Transverse colon (tissue), 4 donors: ENCODE measurements around the gene AMBP. TPM values are rescaled to one million over a fixed set of nuclear protein-coding genes. Genes with fewer than 3 reads are reported as not detected.

Experiments used
- DNase-seq: peaks from one replicate; pipeline ENCODE4 v3.0.0-alpha.2; 2019
- H3K27ac ChIP-seq, 4 donors: fragments of 200-600 bp; sonication (generic); 2 replicates each; pipeline ENCODE4 v1.5.1; 2016 to 2018; ENCODE audit warnings: inconsistent platforms in 4 of 4
- H3K27me3 ChIP-seq: fragments of 200-600 bp; sonication (generic); 2 replicates; pipeline ENCODE4 v1.5.1; 2017; ENCODE audit warnings: inconsistent platforms
- H3K36me3 ChIP-seq, 4 donors: fragments of 200-600 bp; sonication (generic); 2 replicates each; pipeline ENCODE4 v1.5.1; 2017 to 2019; ENCODE audit warnings: inconsistent platforms in 4 of 4
- H3K4me1 ChIP-seq, 4 donors: fragments of 200-600 bp; sonication (generic); 2 replicates each; pipeline ENCODE4 v1.5.1; 2017 to 2020; ENCODE audit warnings: inconsistent platforms in 4 of 4
- H3K4me3 ChIP-seq, 4 donors: fragments of 200-600 bp; sonication (generic); 1 replicate in 1 of 4; 2 replicates in 3 of 4; pipeline versions ENCODE4 v1.5.1 to v1.6.1; 2017 to 2019; ENCODE audit warnings: inconsistent platforms in 4 of 4
- H3K9me3 ChIP-seq, 2 donors: fragments of 200-600 bp; sonication (generic); 2 replicates each; pipeline ENCODE4 v1.5.1; 2017 to 2019; ENCODE audit warnings: inconsistent platforms in 2 of 2
- EP300 ChIP-seq: sonication (generic); formaldehyde crosslinking; IDR thresholded peaks from one replicate; pipeline ENCODE4 v1.6.1; 2017; ENCODE audit warnings: antibody characterized with exemption, low read depth
- POLR2A ChIP-seq: fragments of 450-650 bp; IDR thresholded peaks from one replicate; pipeline ENCODE4 v1.6.1; 2016; ENCODE audit warnings: antibody characterized with exemption, mild to moderate bottlenecking, moderate library complexity
- POLR2AphosphoS5 ChIP-seq, 3 donors: sonication (generic); formaldehyde crosslinking; IDR thresholded peaks; one replicate each; pipeline ENCODE4 v1.6.1; 2016; ENCODE audit warnings: antibody characterized with exemption in 3 of 3
- WGBS, 2 donors: methylation state at CpG; one replicate each; pipeline ENCODE4 v1.1.5; 2018; ENCODE audit warnings: low coverage in 1 of 2; 5-methylcytosine and 5-hydroxymethylcytosine counted together
- in situ Hi-C, 4 donors: fragments of 200-750 bp; cut with MboI; loops; one replicate each; pipeline versions ENCODE4 v1.15.0 to v1.15.1; 2017; ENCODE audit warnings: low sequenced_read_pairs in 3 of 4, low pct_ligation_motif_present in 1 of 4, low pct_unique_long_range_greater_than_20kb in 1 of 4
- intact Hi-C: fragments of 100-400 bp; cut with DNase I; formaldehyde crosslinking; loops from one replicate; pipeline ENCODE4 v1.15.1; 2023; ENCODE audit warnings: low total_unique reads
- total RNA-seq, 4 donors: library from RNA; depleted of rRNA; stranded (reverse); fragments of >200 nt; gene quantifications; one replicate each; pipeline ENCODE4 v1.1.0, GENCODE V29; 2016
- TF ChIP-seq, protein P1 (sequence below), 5 experiments: fragments of 200-600 bp in 3 of 5; fragments of 450-650 bp in 2 of 5; sonication (generic) in 3 of 5; IDR thresholded peaks; 1 replicate in 2 of 5; 2 replicates in 3 of 5; pipeline ENCODE4 v1.5.1; 2016 to 2017; ENCODE audit warnings: antibody characterized with exemption in 5 of 5, inconsistent platforms in 3 of 5, mild to moderate bottlenecking in 2 of 5, moderate library complexity in 1 of 5

AMBP gene
- total RNA-seq, 4 donors from 2014 or later, result 0.96 TPM; not detected in 3

DNA sequence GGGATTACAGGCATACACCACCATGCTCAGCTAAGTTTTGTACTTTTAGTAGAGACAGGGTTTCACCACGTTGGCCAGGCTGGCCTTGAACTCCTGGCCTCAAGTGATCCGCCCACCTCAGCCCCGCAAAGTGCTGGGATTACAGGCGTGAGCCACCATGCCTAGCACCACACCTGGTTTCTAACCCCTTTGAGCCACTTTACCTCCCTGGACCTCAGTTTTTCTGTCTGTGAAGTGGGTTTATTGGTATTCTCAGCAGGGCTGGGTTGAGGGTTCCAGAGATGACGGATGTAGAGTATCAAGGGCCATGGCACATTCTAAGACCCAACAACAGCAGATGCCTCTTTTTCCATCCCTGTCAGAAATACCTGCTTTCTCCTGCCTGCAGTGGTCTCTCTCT, 38.6 kb downstream of the AMBP start:
- Histone ChIP-seq H3K27ac (no peak overlapping the region), H3K36me3 (no peaks in the 10 kb centered on the region), H3K4me3 (no peak overlapping the region), H3K27me3 (no peaks in the 10 kb centered on the region), H3K9me3 (no peaks in the 10 kb centered on the region), H3K4me1 (no peaks in the 10 kb centered on the region)
- DNase-seq, result no peak
- WGBS, 2 donors, result 79% methylated on average over 5 of the region's 5 CpGs; no CpG with 5 or more reads in 1 of the 2 donors
- no peak for TF ChIP-seq POLR2A
- TF ChIP-seq EP300, result no peak
- TF ChIP-seq POLR2AphosphoS5 (IDR thresholded peaks at IDR 0.05), result no peak
- TF ChIP-seq, protein P1, sequence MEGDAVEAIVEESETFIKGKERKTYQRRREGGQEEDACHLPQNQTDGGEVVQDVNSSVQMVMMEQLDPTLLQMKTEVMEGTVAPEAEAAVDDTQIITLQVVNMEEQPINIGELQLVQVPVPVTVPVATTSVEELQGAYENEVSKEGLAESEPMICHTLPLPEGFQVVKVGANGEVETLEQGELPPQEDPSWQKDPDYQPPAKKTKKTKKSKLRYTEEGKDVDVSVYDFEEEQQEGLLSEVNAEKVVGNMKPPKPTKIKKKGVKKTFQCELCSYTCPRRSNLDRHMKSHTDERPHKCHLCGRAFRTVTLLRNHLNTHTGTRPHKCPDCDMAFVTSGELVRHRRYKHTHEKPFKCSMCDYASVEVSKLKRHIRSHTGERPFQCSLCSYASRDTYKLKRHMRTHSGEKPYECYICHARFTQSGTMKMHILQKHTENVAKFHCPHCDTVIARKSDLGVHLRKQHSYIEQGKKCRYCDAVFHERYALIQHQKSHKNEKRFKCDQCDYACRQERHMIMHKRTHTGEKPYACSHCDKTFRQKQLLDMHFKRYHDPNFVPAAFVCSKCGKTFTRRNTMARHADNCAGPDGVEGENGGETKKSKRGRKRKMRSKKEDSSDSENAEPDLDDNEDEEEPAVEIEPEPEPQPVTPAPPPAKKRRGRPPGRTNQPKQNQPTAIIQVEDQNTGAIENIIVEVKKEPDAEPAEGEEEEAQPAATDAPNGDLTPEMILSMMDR (IDR thresholded peaks at IDR 0.05), result no peak
- intact Hi-C loops, result loop anchor here (2.0 kb wide), 1 partner anchor 237 kb away; no protein-coding TSS in a partner anchor
- in situ Hi-C loops, result loop anchor here in 2 of 4 donors (25.0 kb wide), 2 partner anchors 177 to 227 kb away; no protein-coding TSS in a partner anchor

DNA sequence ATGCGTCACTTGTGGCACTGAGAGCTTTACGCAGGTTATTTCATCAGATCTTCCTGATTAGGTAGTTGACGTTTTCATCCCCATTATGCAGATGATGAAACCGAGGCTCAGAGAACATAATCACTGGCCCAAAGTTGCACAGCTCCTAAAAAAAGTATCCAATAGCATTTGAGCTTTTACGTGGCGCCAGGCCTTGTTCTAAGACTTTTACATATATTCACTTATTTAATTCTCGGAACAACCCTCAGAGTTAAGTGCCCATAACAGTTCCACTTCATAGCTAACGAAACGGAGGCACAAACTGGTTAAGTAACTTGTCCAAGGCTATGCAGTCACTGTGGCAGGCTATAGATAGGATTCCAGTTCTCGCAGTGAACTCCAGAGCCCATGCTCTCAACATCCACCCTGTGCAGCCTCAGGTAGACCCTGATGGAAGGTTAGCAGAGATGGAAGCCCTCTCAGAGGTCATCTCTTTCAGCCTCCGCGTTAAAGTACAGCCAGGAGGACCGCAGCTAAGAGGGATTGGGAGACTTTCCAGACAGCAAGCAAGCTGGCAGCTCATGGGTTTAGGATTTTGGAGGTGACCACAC, 39.3 kb downstream of the AMBP start:
- intact Hi-C loops, result loop anchor here (2.0 kb wide), 1 partner anchor 236 kb away; no protein-coding TSS in a partner anchor
- no peaks in the 10 kb centered on the region for H3K36me3 ChIP-seq
- 92 to 93% methylated on average over 10 to 13 of the region's 13 CpGs for WGBS, 2 donors
- H3K9me3 ChIP-seq, result no peaks in the 10 kb centered on the region
- no peak overlapping the region for H3K27ac ChIP-seq
- in situ Hi-C loops, result loop anchor here in 2 of 4 donors (25.0 kb wide), 2 partner anchors 177 to 227 kb away; no protein-coding TSS in a partner anchor
- TF ChIP-seq POLR2A (no peak), EP300 (no peak)
- no peaks in the 10 kb centered on the region for H3K4me1 ChIP-seq
- no peak overlapping the region for H3K4me3 ChIP-seq
- H3K27me3 ChIP-seq, result no peaks in the 10 kb centered on the region
- DNase-seq, result no peak

DNA sequence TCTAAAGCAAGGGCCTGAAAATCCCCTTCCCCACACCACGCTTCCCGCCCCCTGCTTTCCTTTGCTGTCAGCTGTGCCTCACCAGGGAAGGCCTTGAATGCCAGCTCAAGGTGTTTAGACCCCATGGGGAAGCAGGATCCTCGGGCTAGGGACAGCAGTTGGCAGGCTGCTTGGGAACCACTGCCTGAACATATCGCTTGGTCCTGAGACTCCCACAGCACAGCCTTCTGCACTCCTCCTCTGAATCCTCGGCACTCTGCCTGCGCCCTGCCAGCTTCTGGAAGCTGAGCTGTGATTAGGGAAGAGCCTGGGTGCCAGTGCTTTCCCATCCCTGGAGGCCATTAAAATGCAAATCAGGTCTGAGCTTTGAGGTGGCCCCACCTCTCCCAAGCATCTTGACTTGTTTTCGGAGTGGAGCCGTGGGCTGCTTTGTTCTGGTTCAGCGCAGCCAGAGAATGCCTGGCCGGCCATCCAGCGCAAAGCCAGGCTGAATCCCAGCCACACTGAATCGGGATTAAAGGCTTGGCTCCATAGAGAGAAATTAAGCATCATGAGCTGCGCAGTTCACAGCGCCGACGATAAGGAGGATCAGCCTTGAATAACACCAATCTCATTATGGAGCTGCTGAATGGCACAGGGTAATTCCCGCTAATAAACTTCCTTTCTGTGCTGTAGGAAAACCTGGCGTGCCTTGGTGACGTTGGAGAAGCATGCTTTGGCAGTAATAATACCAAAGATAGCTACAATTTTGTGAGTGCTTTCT, 40.0 kb downstream of the AMBP start:
- 88% methylated on average over 5 to 19 of the region's 19 CpGs for WGBS, 2 donors
- H3K27me3 ChIP-seq, result no peaks in the 10 kb centered on the region

DNA sequence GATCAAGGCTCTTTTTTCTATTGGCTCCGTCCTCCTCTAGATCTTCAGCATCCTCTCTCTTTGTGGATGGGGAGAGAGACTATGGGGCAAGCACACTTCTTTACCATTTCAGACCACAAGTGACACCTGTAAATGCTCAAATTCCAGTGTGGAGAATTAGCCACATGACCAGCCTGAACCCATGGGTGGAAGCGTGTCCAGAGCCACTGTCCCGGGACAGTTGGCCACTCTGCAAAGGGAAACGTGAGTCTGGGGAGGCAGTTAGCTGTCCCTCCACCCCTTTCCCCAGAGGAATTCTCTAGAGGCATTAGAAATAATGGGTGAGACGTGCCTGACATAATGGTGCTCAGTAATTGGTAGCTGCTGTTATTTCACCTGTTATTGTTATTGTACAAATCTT, 40.9 kb downstream of the AMBP start:
- WGBS, 2 donors, result 80 to 100% methylated on average over 4 to 5 of the region's 5 CpGs
- Histone ChIP-seq H3K4me3 (no peak overlapping the region), H3K4me1 (no peaks in the 10 kb centered on the region), H3K27ac (no peak overlapping the region), H3K27me3 (no peaks in the 10 kb centered on the region), H3K36me3 (no peaks in the 10 kb centered on the region), H3K9me3 (no peaks in the 10 kb centered on the region)
- DNase-seq, result no peak
- in situ Hi-C loops, result loop anchor here in 2 of 4 donors (25.0 kb wide), 2 partner anchors 175 to 225 kb away; no protein-coding TSS in a partner anchor
- no peak for TF ChIP-seq EP300
- TF ChIP-seq, protein P1 (IDR thresholded peaks at IDR 0.05), result no peak
- TF ChIP-seq POLR2A, result no peak
- TF ChIP-seq POLR2AphosphoS5 (IDR thresholded peaks at IDR 0.05), result no peak
- intact Hi-C loops, result no loop called here

More for the DNA sequence above, 40.0 kb downstream of the AMBP start:
- no peak for TF ChIP-seq POLR2A
- TF ChIP-seq EP300, result no peak
- no peak for TF ChIP-seq POLR2AphosphoS5 (IDR thresholded peaks at IDR 0.05)
- TF ChIP-seq, protein P1 (IDR thresholded peaks at IDR 0.05), result no peak
- Histone ChIP-seq H3K27ac (no peak overlapping the region), H3K9me3 (no peaks in the 10 kb centered on the region), H3K4me1 (no peaks in the 10 kb centered on the region), H3K36me3 (no peaks in the 10 kb centered on the region), H3K4me3 (no peak overlapping the region)
- no peak for DNase-seq
- intact Hi-C loops (loop anchor here (2.0 kb wide), 1 partner anchor 235 kb away; no protein-coding TSS in a partner anchor), in situ Hi-C loops (loop anchor here in 2 of 4 donors (25.0 kb wide), 2 partner anchors 176 to 226 kb away; no protein-coding TSS in a partner anchor)
